IPS-18c (cell line): ENCODE results near the gene TMEM243.

ENCODE experiments used
- H3K4me3 ChIP-seq: 2 replicates; pipeline ENCODE4 v1.7.0; 2013; ENCODE audit warnings: low read depth, mild to moderate bottlenecking, low read length, moderate library complexity; ENCODE audit not compliant: insufficient read depth
- H3K9me3 ChIP-seq: one replicate; pipeline ENCODE4 v1.6.1; 2013; ENCODE audit warnings: mild to moderate bottlenecking, low read length, moderate library complexity; ENCODE audit not compliant: control insufficient read depth, insufficient read depth

The TMEM243 gene

DNA sequence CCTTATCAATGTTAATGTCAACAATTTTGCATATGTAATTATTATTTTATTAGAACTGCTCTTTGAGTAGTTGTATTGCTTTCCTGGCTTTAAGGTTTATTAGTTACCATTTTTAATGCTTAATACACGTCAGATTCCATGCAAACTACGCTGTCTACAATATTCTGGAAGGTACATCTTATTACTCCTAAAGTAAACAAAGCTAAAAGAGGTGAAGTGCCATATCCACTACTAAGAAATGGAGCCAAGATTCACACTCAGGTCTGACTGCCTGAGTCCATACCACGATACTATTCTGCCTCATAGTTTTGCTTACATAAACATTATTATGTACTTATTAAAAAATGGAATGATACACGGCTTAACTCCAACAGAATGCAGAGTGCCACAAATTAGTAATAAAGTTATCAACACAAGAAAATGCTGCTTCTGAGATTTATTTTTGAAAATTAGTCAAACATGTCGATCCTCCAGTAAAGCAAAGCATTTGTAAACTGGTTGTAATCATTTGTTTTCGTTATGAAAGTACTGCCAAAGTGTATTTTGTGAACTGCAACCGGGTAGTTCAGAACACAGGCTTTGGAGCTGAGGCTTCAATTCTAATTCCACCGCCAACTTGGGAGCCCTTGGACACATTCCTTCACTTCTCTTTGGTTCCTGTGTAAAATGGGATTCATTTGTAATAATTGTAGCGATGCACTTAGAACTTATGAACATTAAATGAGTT is 68.4 kb downstream of the TMEM243 start:
- H3K9me3 ChIP-seq: no peaks in the 10 kb centered on the region
- H3K4me3 ChIP-seq: peak overlapping the region; percentile 98; the same call in 1 of the 2 replicates

DNA sequence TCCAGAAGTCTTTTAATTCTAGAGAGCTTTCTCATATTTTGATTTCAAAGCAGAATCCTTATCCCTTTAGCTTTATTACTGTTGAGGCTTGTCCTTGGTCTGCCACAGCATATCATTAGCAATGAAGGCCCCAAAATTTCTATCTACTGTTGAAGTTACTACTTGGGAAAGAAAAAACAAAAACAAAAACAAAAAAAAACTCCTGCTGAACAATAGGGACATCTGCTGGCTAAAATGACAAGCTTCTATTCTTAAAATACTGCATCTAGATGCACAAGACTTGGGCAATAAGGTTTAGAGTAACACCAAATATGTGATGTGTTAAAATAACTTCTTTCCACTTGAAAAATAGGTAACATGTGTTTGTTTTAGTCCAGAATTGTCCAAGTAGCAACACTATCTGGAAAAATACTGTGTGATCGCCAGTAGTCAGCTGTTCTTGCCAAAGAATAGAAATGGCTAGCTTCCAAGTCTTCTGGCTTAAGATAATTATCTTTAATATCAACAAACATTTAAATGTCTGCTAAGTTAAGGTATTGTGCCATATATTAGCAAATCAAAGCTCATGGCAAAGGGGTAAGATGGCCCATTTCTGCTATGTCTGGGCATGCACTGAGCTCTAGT is 71.1 kb downstream of the TMEM243 start:
- Histone ChIP-seq H3K9me3 (no peaks in the 10 kb centered on the region), H3K4me3 (no peak overlapping the region)

DNA sequence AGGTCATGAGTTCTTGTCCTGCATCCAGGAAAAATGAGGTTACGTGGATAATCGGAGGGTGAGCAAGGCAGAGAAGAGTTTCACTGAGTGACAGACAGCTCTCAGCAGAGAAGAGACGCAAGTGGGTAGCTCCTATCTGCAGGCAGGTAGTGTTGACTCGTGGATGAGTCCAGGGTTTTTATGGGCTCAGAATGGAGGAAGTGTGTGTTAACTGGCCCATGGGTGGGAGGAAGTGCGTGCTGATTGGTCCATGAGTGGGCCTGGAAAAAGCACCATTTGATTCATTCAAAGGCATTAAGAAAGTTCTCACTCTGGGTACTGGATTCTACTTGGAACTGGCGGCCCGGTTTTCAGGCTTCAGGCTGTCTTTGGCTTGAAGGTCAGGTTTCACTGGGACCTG is 72.0 kb downstream of the TMEM243 start:
- Histone ChIP-seq H3K4me3 (no peak overlapping the region), H3K9me3 (no peaks in the 10 kb centered on the region)

GRCh38 chr7:87146740-87147386 is 72.7 kb downstream of the TMEM243 start:
- Histone ChIP-seq H3K9me3 (no peaks in the 10 kb centered on the region), H3K4me3 (no peak overlapping the region)
